ENCODE results near the gene SPTBN1.
"Not testable (repeated sequence)": the region's sequence is repeated elsewhere in the genome, so short reads cannot be mapped to it uniquely, and the experiment has no call there.

Gene SPTBN1

GRCh38 chr2:54500404-54501205 is 44.5 kb downstream of the SPTBN1 start:
- no peak for TF ChIP-seq CTCF (IDR thresholded peaks at IDR 0.05; ENCODE audit: control insufficient read depth, insufficient read depth, low read depth, low read length, missing control alignments)
- DNase-seq (ENCODE audit: low read depth): no peak
- H3K4me3 ChIP-seq (ENCODE audit: control insufficient read depth, low read depth, low read length): no peak overlapping the region

- H3K4me3 ChIP-seq (ENCODE audit: control insufficient read depth, low read depth, low read length): no peak overlapping the region
- no peak for TF ChIP-seq CTCF (IDR thresholded peaks at IDR 0.05; ENCODE audit: control insufficient read depth, insufficient read depth, low read depth, low read length, missing control alignments)
- DNase-seq (ENCODE audit: low read depth): no peak
Measured at GRCh38 chr2:54502731-54503130, 46.6 kb downstream of the SPTBN1 start.

GRCh38 chr2:54503192-54503591 is 47.1 kb downstream of the SPTBN1 start:
- H3K4me3 ChIP-seq (ENCODE audit: control insufficient read depth, low read depth, low read length): no peak overlapping the region
- no peak for DNase-seq (ENCODE audit: low read depth)
- TF ChIP-seq CTCF (IDR thresholded peaks at IDR 0.05; ENCODE audit: control insufficient read depth, insufficient read depth, low read depth, low read length, missing control alignments): peak; percentile 53

- no peak overlapping the region for H3K4me3 ChIP-seq (ENCODE audit: control insufficient read depth, low read depth, low read length)
- no peak for DNase-seq (ENCODE audit: low read depth)
- TF ChIP-seq CTCF (IDR thresholded peaks at IDR 0.05; ENCODE audit: control insufficient read depth, insufficient read depth, low read depth, low read length, missing control alignments): no peak
Measured at GRCh38 chr2:54503828-54504227, 47.7 kb downstream of the SPTBN1 start.

- no peak for DNase-seq (ENCODE audit: low read depth)
- no peak overlapping the region for H3K4me3 ChIP-seq (ENCODE audit: control insufficient read depth, low read depth, low read length)
- TF ChIP-seq CTCF (IDR thresholded peaks at IDR 0.05; ENCODE audit: control insufficient read depth, insufficient read depth, low read depth, low read length, missing control alignments): no peak
Measured at GRCh38 chr2:54504866-54505265, 48.7 kb downstream of the SPTBN1 start.

GRCh38 chr2:54508541-54508940 is 52.4 kb downstream of the SPTBN1 start:
- TF ChIP-seq CTCF (IDR thresholded peaks at IDR 0.05; ENCODE audit: control insufficient read depth, insufficient read depth, low read depth, low read length, missing control alignments): no peak
- no peak overlapping the region for H3K4me3 ChIP-seq (ENCODE audit: control insufficient read depth, low read depth, low read length)
- DNase-seq (ENCODE audit: low read depth): no peak

GRCh38 chr2:54509043-54509442 is 52.9 kb downstream of the SPTBN1 start:
- H3K4me3 ChIP-seq (ENCODE audit: control insufficient read depth, low read depth, low read length); DNase-seq (ENCODE audit: low read depth): not testable (repeated sequence)
